Measurements from ENCODE around the gene GJB5. TPM values are rescaled to one million over a fixed set of nuclear protein-coding genes. Genes with fewer than 3 reads are reported as not detected.
A peak's percentile ranks its signal among the peaks of the same experiment; 100 is the strongest.

The GJB5 gene
- total and polyA plus RNA-seq, 10 of the 15 experiments (the other 5 are each of a cell fraction or from before 2014, with no cell fraction given), result not detected

DNA sequence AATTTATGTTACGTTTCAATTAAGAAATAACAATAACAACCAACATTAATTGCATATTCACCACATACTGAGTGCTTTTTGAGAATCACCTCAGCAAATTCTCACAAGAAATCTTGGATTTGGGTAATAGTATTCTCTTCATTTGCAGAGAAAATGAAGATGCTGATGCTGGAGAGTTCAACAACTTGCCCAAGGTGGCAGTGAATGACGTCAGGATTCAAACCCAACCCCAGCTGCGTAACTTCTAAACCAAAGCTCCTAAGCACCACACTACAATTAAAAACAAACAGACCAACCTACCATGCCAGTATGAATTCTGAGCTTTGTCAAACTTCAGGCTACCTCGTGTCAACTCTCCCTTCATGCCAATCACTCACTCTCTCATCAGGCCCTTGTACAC is 46.7 kb upstream of the GJB5 start:
- intact Hi-C loops (cut with micrococcal nuclease; ENCODE audit: unreplicated experiment), result no loop called here
- H3K4me1 ChIP-seq (ENCODE audit: control insufficient read depth, insufficient read depth, low read length), result no peaks in the 10 kb centered on the region
- H3K4me3 ChIP-seq, result no peak overlapping the region
- no peaks in the 10 kb centered on the region for H3K79me2 ChIP-seq (ENCODE audit: control insufficient read depth, insufficient read depth, low read length)
- no peaks in the 10 kb centered on the region for H3K36me3 ChIP-seq (ENCODE audit: control insufficient read depth in 2 of 2, insufficient read depth in 2 of 2, low read length in 1 of 2)
- no peak overlapping the region for H3K4me2 ChIP-seq (ENCODE audit: control insufficient read depth, insufficient read depth)
- FAIRE-seq (no peak), ATAC-seq (no peak), DNase-seq (ENCODE audit: low read depth, low spot score) (no peak)
- WGBS (ENCODE audit: insufficient coverage, insufficient replicate concordance, low lambda C conversion rate, missing lambda C conversion rate), result 23% methylated on average over 4 of the region's 4 CpGs
- H3K9me3 ChIP-seq (replicated peaks; ENCODE audit: control insufficient read depth, insufficient read depth, low read length), result no peaks in the 10 kb centered on the region
- ChIA-PET POLR2A (no interaction called here), CTCF (no interaction called here), SMC1A (ENCODE audit: uncharacterized antibody, unreplicated experiment) (no interaction called here), RAD21 (ENCODE audit: unreplicated experiment) (no interaction called here)
- in situ Hi-C loops (cut with MboI), result no loop called here
- no peak overlapping the region for H2AFZ ChIP-seq (ENCODE audit: control insufficient read depth, low read depth, low read length)
- no peaks in the 10 kb centered on the region for H4K20me1 ChIP-seq (ENCODE audit: control insufficient read depth, insufficient read depth)
- peaks cover 0 to 4% of the 10 kb centered on the region in 2 experiments; a peak in 2 of 4 replicates for H3K27me3 ChIP-seq (replicated peaks in 1 of 2; ENCODE audit: control insufficient read depth in 2 of 2, insufficient read depth in 2 of 2, low read length in 1 of 2)
- H3K27ac ChIP-seq (ENCODE audit: control insufficient read depth, insufficient read depth), result no peak overlapping the region
- BruUV-seq (replicated peaks), result no TSS peak
- H3K9ac ChIP-seq (ENCODE audit: control insufficient read depth, insufficient read depth, low read length), result no peak overlapping the region
- TF ChIP-seq PML (IDR thresholded peaks at IDR 0.05; ENCODE audit: low read length), result no peak
- no peak for TF ChIP-seq MXI1 (IDR thresholded peaks at IDR 0.05; ENCODE audit: low read depth, low read length)
- no peak for TF ChIP-seq RELA (IDR thresholded peaks at IDR 0.05; ENCODE audit: borderline replicate concordance, partially characterized antibody)
- no peak for TF ChIP-seq ZNF217 (IDR thresholded peaks at IDR 0.05)
- no peak for TF ChIP-seq EP300 (IDR thresholded peaks at IDR 0.05; ENCODE audit: borderline replicate concordance in 1 of 2, control insufficient read depth in 1 of 2, low read depth in 2 of 2, low read length in 2 of 2)
- TF ChIP-seq ESRRA (IDR thresholded peaks at IDR 0.05; ENCODE audit: low read length), result no peak
- TF ChIP-seq EGR1 (IDR thresholded peaks at IDR 0.05; ENCODE audit: borderline replicate concordance in 1 of 2, low read depth in 2 of 2, low read length in 2 of 2), result no peak

DNA sequence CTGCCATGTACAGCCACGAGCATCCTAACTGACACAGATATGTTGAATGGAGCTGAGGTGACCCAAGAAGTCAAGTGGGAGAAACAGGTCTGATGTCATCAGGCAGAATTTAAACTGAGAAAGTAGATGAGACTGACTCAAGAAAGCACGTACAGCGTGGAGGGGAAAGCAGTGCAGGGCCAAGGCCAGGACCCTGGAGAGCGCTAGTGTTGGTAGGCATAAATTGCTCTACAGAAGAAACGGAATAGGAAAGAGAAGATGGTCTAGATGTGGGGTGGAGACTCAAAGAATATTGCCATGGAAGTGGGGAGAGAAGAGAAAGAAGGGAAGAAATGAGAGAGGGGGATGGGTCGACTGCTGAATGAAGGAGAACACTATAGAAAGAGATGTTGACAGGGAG is 45.3 kb upstream of the GJB5 start:
- H3K79me2 ChIP-seq (ENCODE audit: control insufficient read depth, insufficient read depth, low read length), result no peaks in the 10 kb centered on the region
- H2AFZ ChIP-seq (ENCODE audit: control insufficient read depth, low read depth, low read length), result no peak overlapping the region
- TF ChIP-seq, protein P1, sequence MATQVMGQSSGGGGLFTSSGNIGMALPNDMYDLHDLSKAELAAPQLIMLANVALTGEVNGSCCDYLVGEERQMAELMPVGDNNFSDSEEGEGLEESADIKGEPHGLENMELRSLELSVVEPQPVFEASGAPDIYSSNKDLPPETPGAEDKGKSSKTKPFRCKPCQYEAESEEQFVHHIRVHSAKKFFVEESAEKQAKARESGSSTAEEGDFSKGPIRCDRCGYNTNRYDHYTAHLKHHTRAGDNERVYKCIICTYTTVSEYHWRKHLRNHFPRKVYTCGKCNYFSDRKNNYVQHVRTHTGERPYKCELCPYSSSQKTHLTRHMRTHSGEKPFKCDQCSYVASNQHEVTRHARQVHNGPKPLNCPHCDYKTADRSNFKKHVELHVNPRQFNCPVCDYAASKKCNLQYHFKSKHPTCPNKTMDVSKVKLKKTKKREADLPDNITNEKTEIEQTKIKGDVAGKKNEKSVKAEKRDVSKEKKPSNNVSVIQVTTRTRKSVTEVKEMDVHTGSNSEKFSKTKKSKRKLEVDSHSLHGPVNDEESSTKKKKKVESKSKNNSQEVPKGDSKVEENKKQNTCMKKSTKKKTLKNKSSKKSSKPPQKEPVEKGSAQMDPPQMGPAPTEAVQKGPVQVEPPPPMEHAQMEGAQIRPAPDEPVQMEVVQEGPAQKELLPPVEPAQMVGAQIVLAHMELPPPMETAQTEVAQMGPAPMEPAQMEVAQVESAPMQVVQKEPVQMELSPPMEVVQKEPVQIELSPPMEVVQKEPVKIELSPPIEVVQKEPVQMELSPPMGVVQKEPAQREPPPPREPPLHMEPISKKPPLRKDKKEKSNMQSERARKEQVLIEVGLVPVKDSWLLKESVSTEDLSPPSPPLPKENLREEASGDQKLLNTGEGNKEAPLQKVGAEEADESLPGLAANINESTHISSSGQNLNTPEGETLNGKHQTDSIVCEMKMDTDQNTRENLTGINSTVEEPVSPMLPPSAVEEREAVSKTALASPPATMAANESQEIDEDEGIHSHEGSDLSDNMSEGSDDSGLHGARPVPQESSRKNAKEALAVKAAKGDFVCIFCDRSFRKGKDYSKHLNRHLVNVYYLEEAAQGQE (IDR thresholded peaks at IDR 0.05; ENCODE audit: low read depth, low read length), result peak; percentile 83
- TF ChIP-seq, protein P2, sequence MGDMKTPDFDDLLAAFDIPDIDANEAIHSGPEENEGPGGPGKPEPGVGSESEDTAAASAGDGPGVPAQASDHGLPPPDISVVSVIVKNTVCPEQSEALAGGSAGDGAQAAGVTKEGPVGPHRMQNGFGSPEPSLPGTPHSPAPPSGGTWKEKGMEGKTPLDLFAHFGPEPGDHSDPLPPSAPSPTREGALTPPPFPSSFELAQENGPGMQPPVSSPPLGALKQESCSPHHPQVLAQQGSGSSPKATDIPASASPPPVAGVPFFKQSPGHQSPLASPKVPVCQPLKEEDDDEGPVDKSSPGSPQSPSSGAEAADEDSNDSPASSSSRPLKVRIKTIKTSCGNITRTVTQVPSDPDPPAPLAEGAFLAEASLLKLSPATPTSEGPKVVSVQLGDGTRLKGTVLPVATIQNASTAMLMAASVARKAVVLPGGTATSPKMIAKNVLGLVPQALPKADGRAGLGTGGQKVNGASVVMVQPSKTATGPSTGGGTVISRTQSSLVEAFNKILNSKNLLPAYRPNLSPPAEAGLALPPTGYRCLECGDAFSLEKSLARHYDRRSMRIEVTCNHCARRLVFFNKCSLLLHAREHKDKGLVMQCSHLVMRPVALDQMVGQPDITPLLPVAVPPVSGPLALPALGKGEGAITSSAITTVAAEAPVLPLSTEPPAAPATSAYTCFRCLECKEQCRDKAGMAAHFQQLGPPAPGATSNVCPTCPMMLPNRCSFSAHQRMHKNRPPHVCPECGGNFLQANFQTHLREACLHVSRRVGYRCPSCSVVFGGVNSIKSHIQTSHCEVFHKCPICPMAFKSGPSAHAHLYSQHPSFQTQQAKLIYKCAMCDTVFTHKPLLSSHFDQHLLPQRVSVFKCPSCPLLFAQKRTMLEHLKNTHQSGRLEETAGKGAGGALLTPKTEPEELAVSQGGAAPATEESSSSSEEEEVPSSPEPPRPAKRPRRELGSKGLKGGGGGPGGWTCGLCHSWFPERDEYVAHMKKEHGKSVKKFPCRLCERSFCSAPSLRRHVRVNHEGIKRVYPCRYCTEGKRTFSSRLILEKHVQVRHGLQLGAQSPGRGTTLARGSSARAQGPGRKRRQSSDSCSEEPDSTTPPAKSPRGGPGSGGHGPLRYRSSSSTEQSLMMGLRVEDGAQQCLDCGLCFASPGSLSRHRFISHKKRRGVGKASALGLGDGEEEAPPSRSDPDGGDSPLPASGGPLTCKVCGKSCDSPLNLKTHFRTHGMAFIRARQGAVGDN (IDR thresholded peaks at IDR 0.05), result no peak
- TF ChIP-seq FOXK2 (IDR thresholded peaks at IDR 0.05), result no peak
- RAD21 ChIA-PET (ENCODE audit: unreplicated experiment), result no interaction called here
- no peak for ATAC-seq
- POLR2A ChIA-PET, result no interaction called here
- WGBS (ENCODE audit: insufficient coverage, insufficient replicate concordance, low lambda C conversion rate, missing lambda C conversion rate), result 34% methylated on average over 6 of the region's 6 CpGs
- CTCF ChIA-PET, result no interaction called here
- BruUV-seq (replicated peaks), result no TSS peak
- H3K27ac ChIP-seq (ENCODE audit: control insufficient read depth, insufficient read depth), result no peak overlapping the region
- no peaks in the 10 kb centered on the region for H3K36me3 ChIP-seq (ENCODE audit: control insufficient read depth in 2 of 2, insufficient read depth in 2 of 2, low read length in 1 of 2)
- no peak overlapping the region for H3K9ac ChIP-seq (ENCODE audit: control insufficient read depth, insufficient read depth, low read length)
- H3K27me3 ChIP-seq (replicated peaks in 1 of 2; ENCODE audit: control insufficient read depth in 2 of 2, insufficient read depth in 2 of 2, low read length in 1 of 2), result peaks cover 0 to 4% of the 10 kb centered on the region in 2 experiments; a peak in 2 of 4 replicates
- no peak for DNase-seq (ENCODE audit: low read depth, low spot score)
- in situ Hi-C loops (cut with MboI) (no loop called here), intact Hi-C loops (cut with micrococcal nuclease; ENCODE audit: unreplicated experiment) (no loop called here)
- H3K4me3 ChIP-seq, result no peak overlapping the region
- no peak overlapping the region for H3K4me2 ChIP-seq (ENCODE audit: control insufficient read depth, insufficient read depth)
- H4K20me1 ChIP-seq (ENCODE audit: control insufficient read depth, insufficient read depth), result no peaks in the 10 kb centered on the region
- H3K4me1 ChIP-seq (ENCODE audit: control insufficient read depth, insufficient read depth, low read length), result no peaks in the 10 kb centered on the region
- FAIRE-seq, result no peak
- no peaks in the 10 kb centered on the region for H3K9me3 ChIP-seq (replicated peaks; ENCODE audit: control insufficient read depth, insufficient read depth, low read length)
- SMC1A ChIA-PET (ENCODE audit: uncharacterized antibody, unreplicated experiment), result no interaction called here

Measured in GM12878 (cell line).